ENCODE data around the gene HEXB. TPM values are rescaled to one million over a fixed set of nuclear protein-coding genes. Genes with fewer than 3 reads are reported as not detected.
"Not testable (repeated sequence)": the region's sequence is repeated elsewhere in the genome, so short reads cannot be mapped to it uniquely, and the experiment has no call there.

HEXB gene
- total and polyA plus RNA-seq, 7 donors, result 31.0 to 63.3 (median 48.4) TPM

DNA sequence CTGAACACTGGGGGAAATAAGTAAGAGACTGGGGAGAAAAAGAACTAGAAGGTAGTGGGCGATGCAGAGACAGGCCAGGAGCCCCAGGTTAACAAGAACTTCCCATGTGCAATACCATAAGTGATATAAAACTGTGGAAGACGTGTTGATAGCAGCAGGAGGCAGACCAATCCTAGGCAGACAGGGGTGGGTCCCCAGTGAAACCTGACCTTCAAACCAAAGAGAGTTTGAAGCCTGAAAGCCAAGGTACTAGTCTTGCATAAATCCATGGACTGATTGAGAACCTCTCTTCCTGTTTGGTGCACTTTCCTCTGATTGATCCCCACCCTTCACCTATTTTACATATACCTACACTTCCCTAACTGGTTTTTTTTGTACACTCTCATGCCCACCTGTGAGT lies 15.2 kb upstream of the HEXB start:
- ATAC-seq, result no peak
- intact Hi-C loops (cut with DNase I), result loop anchor here (5.0 to 10.0 kb wide), 2 partner anchors 247 to 595 kb away; no protein-coding TSS in a partner anchor
- WGBS, 3 donors, result 81 to 89% (median 87%) methylated on average over 2 of the region's 2 CpGs
- Histone ChIP-seq H3K27me3 (ENCODE audit: insufficient read depth in 3 of 3, low read length in 2 of 3) (no peaks in the 10 kb centered on the region), H3K4me1 (no peaks in the 10 kb centered on the region), H3K27ac (no peak overlapping the region), H3K36me3 (ENCODE audit: insufficient read depth in 1 of 2, low read depth in 1 of 2) (no peaks in the 10 kb centered on the region), H3K4me3 (no peak overlapping the region), H3K9me3 (no peaks in the 10 kb centered on the region)
- TF ChIP-seq, protein P1, sequence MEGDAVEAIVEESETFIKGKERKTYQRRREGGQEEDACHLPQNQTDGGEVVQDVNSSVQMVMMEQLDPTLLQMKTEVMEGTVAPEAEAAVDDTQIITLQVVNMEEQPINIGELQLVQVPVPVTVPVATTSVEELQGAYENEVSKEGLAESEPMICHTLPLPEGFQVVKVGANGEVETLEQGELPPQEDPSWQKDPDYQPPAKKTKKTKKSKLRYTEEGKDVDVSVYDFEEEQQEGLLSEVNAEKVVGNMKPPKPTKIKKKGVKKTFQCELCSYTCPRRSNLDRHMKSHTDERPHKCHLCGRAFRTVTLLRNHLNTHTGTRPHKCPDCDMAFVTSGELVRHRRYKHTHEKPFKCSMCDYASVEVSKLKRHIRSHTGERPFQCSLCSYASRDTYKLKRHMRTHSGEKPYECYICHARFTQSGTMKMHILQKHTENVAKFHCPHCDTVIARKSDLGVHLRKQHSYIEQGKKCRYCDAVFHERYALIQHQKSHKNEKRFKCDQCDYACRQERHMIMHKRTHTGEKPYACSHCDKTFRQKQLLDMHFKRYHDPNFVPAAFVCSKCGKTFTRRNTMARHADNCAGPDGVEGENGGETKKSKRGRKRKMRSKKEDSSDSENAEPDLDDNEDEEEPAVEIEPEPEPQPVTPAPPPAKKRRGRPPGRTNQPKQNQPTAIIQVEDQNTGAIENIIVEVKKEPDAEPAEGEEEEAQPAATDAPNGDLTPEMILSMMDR (IDR thresholded peaks at IDR 0.05), result no peak
- no peak for DNase-seq

DNA sequence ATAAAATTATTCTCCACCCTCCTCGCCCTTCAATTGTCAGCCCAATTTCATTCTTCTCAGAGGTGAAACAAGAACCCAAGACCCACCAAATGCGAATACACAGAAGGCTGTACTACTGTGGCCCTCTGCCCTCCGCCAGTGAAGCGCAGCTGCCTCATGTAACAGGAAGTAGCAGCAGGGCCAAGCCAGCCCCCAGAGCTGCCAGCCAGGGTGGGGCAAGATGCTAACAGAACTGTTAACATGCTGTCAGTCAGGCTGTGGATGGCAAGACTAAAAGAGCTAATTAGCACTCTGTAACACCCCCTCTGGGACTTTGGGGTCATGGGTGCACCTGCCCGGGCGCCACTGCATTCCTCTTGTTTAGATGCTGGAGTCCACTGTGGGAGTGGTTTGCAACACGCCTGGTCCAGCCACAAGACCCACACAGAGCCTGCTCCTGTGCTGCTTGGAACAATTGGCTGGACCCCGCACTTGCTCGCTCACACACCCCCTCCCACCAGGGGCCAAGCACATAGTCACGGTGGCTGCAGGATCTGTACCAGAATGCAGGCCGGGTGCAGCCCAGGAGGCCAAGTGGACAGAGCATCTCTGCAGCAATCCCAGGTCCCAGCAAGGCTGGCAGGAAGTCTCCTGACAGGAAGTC lies 14.5 kb upstream of the HEXB start:
- WGBS, 3 donors, result 73 to 88% (median 81%) methylated on average over 11 of the region's 11 CpGs
- Histone ChIP-seq H3K4me3 (no peak overlapping the region), H3K36me3 (ENCODE audit: insufficient read depth in 1 of 2, low read depth in 1 of 2) (no peaks in the 10 kb centered on the region), H3K9me3 (no peaks in the 10 kb centered on the region), H3K27me3 (ENCODE audit: insufficient read depth in 3 of 3, low read length in 2 of 3) (no peaks in the 10 kb centered on the region), H3K4me1 (no peaks in the 10 kb centered on the region), H3K27ac (no peak overlapping the region)
- TF ChIP-seq, protein P1 (IDR thresholded peaks at IDR 0.05), result no peak
- intact Hi-C loops (cut with DNase I), result loop anchor here (5.0 to 10.0 kb wide), 2 partner anchors 247 to 594 kb away; no protein-coding TSS in a partner anchor
- DNase-seq (no peak), ATAC-seq (no peak)

- DNase-seq (no peak), ATAC-seq (peak in 1 of 4 donors; percentile 17)
- H3K4me1 ChIP-seq, result no peaks in the 10 kb centered on the region
- no peaks in the 10 kb centered on the region for H3K27me3 ChIP-seq (ENCODE audit: insufficient read depth in 3 of 3, low read length in 2 of 3)
- intact Hi-C loops (cut with DNase I), result loop anchor here (5.0 to 10.0 kb wide), 2 partner anchors 245 to 592 kb away; no protein-coding TSS in a partner anchor
- no peaks in the 10 kb centered on the region for H3K36me3 ChIP-seq (ENCODE audit: insufficient read depth in 1 of 2, low read depth in 1 of 2)
- TF ChIP-seq, protein P1 (IDR thresholded peaks at IDR 0.05), result no peak
- H3K4me3 ChIP-seq, result no peak overlapping the region
- no peak overlapping the region for H3K27ac ChIP-seq
- WGBS, 3 donors, result 44 to 59% (median 49%) methylated on average over 5 of the region's 5 CpGs
- H3K9me3 ChIP-seq, result no peaks in the 10 kb centered on the region
Observed at GRCh38 chr5:74672215-74672877, 12.7 kb upstream of the HEXB start.

- H3K9me3 ChIP-seq, result no peaks in the 10 kb centered on the region
- no peaks in the 10 kb centered on the region for H3K36me3 ChIP-seq (ENCODE audit: insufficient read depth in 1 of 2, low read depth in 1 of 2)
- no peaks in the 10 kb centered on the region for H3K4me1 ChIP-seq
- TF ChIP-seq, protein P1 (IDR thresholded peaks at IDR 0.05), result peak; percentile 55
- no peaks in the 10 kb centered on the region for H3K27me3 ChIP-seq (ENCODE audit: insufficient read depth in 3 of 3, low read length in 2 of 3)
- no peak overlapping the region for H3K27ac ChIP-seq
- intact Hi-C loops (cut with DNase I), result loop anchor here (5.0 to 10.0 kb wide), 2 partner anchors 244 to 592 kb away; no protein-coding TSS in a partner anchor
- peak overlapping the region; percentile 63 for H3K4me3 ChIP-seq
- WGBS, 3 donors, result 34 to 45% (median 35%) methylated on average over 6 of the region's 6 CpGs
- no peak for DNase-seq
- peak; percentile 74 to 93 (median 74) for ATAC-seq
Observed at GRCh38 chr5:74673011-74673790, 11.8 kb upstream of the HEXB start.

DNA sequence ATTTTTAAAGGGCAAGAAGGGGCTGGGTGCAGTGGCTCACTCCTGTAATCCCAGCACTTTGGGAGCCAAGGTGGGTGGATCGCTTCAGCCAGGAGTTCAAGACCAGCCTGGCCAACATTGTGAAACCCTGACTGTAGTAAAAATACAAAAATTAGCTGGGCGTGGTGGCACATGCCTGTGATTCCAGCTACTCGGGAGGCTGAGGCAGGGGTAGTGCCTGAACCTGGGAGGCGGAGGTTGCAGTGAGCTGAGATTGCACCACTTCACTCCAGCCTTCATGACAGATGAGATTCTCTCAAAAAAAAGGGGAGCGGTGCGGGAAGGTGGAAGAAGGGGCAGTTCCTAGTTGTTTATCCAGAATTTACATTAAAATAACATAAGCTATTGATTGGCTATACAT lies 8.6 kb upstream of the HEXB start:
- not testable (repeated sequence) for H3K9me3 ChIP-seq; H3K36me3 ChIP-seq (ENCODE audit: insufficient read depth in 1 of 2, low read depth in 1 of 2); ATAC-seq; H3K4me1 ChIP-seq; DNase-seq; H3K4me3 ChIP-seq; H3K27ac ChIP-seq; H3K27me3 ChIP-seq (ENCODE audit: insufficient read depth in 3 of 3, low read length in 2 of 3)
- intact Hi-C loops (cut with DNase I), result loop anchor here in 1 of 2 donors (10.0 kb wide), 1 partner anchor 588 kb away; no protein-coding TSS in a partner anchor
- 89 to 95% (median 94%) methylated on average over 6 of the region's 6 CpGs for WGBS, 3 donors

DNA sequence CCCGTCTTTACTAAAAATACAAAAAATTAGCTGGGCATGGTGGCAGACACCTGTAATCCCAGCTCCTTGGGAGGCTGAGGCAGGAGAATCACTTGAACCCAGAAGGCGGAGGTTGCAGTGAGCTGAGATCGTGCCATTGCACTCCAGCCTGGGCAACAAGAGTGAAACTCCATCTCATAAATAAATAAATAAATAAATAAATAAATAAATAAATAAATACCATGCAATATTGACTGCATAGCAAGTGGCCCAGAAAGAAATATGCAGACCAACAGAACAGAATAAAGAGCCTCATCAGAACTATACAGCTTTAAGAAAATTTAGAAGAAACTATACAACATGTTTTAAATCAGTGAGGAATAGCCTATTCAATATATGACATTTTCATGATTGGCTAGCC lies 6.9 kb upstream of the HEXB start:
- H3K4me3 ChIP-seq; ATAC-seq; DNase-seq; H3K27ac ChIP-seq; H3K36me3 ChIP-seq (ENCODE audit: insufficient read depth in 1 of 2, low read depth in 1 of 2); H3K9me3 ChIP-seq; H3K27me3 ChIP-seq (ENCODE audit: insufficient read depth in 3 of 3, low read length in 2 of 3); H3K4me1 ChIP-seq: not testable (repeated sequence)
- WGBS, 3 donors, result 68 to 91% (median 89%) methylated on average over 3 of the region's 3 CpGs
- intact Hi-C loops (cut with DNase I), result loop anchor here in 1 of 2 donors (10.0 kb wide), 1 partner anchor 587 kb away; no protein-coding TSS in a partner anchor

GRCh38 chr5:74679300-74679699 lies 5.7 kb upstream of the HEXB start:
- ATAC-seq; H3K27ac ChIP-seq; H3K4me3 ChIP-seq; H3K9me3 ChIP-seq; DNase-seq; H3K27me3 ChIP-seq (ENCODE audit: insufficient read depth in 3 of 3, low read length in 2 of 3); H3K4me1 ChIP-seq; H3K36me3 ChIP-seq (ENCODE audit: insufficient read depth in 1 of 2, low read depth in 1 of 2): not testable (repeated sequence)
- intact Hi-C loops (cut with DNase I), result loop anchor here in 1 of 2 donors (10.0 kb wide), 1 partner anchor 586 kb away; no protein-coding TSS in a partner anchor
- 88 to 97% (median 91%) methylated on average over 3 of the region's 3 CpGs for WGBS, 3 donors

All from psoas muscle (tissue), 8 donors.